IMR-90 (cell line): ENCODE results near the gene MAOA. TPM values are rescaled to one million over a fixed set of nuclear protein-coding genes. Genes with fewer than 3 reads are reported as not detected.

Source experiments
- ATAC-seq: fragments of 200-7000 bp; cut with Tn5 transposase; 2 replicates; pipeline ENCODE4 v1.9.1; 2020; ENCODE audit warnings: low read depth, mild to moderate bottlenecking, moderate library complexity
- BruUV-seq: library from RNA; stranded (reverse); fragments of 400-500 nt; replicated peaks from 2 replicates; lab custom pipeline; 2021; lab: Mats Ljungman, UMichigan
- CTCF ChIA-PET: fragments of 300-600 bp; formaldehyde crosslinking; extraction: SDS; loops from one replicate; lab custom pipeline; 2021; ENCODE audit warnings: antibody characterized with exemption; lab: Yijun Ruan, JAX
- POLR2A ChIA-PET: fragments of 300-600 bp; sonication (Branson Sonifier 250); formaldehyde crosslinking; loops from one replicate; lab custom pipeline; 2022; ENCODE audit warnings: antibody characterized with exemption; ENCODE audit not compliant: unreplicated experiment; lab: Charles Lee
- DNase-seq: peaks from one replicate; pipeline ENCODE4 v3.0.0; 2013
- H2AFZ ChIP-seq: replicated peaks from 2 replicates; pipeline ENCODE3; 2013; ENCODE audit warnings: low read length, mild to moderate bottlenecking; ENCODE audit not compliant: poor library complexity
- H2AK5ac ChIP-seq: 2 replicates; pipeline ENCODE4 v1.6.1; 2013; ENCODE audit warnings: low read depth, low read length, inconsistent platforms
- H2AK9ac ChIP-seq: replicated peaks from 2 replicates; pipeline ENCODE3; 2013; ENCODE audit warnings: mild to moderate bottlenecking, low read depth, low read length, moderate library complexity; ENCODE audit not compliant: poor library complexity
- H2BK120ac ChIP-seq: 2 replicates; pipeline ENCODE4 v1.6.1; 2013; ENCODE audit warnings: low read depth, low read length, inconsistent platforms
- H2BK15ac ChIP-seq: 3 replicates; pipeline ENCODE4 v1.6.1; 2013; ENCODE audit warnings: low read depth, low read length, inconsistent platforms
- H2BK20ac ChIP-seq: 2 replicates; pipeline ENCODE4 v1.6.1; 2013; ENCODE audit warnings: low read depth, mild to moderate bottlenecking, inconsistent platforms, low read length, moderate library complexity
- H2BK5ac ChIP-seq: 2 replicates; pipeline ENCODE4 v1.6.1; 2013; ENCODE audit warnings: mild to moderate bottlenecking, low read depth, low read length, inconsistent platforms; ENCODE audit not compliant: poor library complexity, severe bottlenecking
- H3K14ac ChIP-seq: replicated peaks from 2 replicates; pipeline ENCODE4 v1.6.1; 2013; ENCODE audit warnings: low read depth, low read length, inconsistent platforms
- H3K18ac ChIP-seq: 2 replicates; pipeline ENCODE4 v1.6.1; 2013; ENCODE audit warnings: low read depth, low read length, control low read depth
- H3K23ac ChIP-seq: 2 replicates; pipeline ENCODE4 v1.6.1; 2013; ENCODE audit warnings: low read depth, low read length, inconsistent platforms
- H3K27ac ChIP-seq: 2 replicates; pipeline ENCODE4 v1.5.1; 2013; ENCODE audit warnings: mild to moderate bottlenecking, control low read depth, low read length; ENCODE audit not compliant: insufficient read depth
- H3K27me3 ChIP-seq: 2 replicates; pipeline ENCODE4 v1.6.1; 2013; ENCODE audit warnings: low read length; ENCODE audit not compliant: control insufficient read depth, insufficient read depth
- H3K36me3 ChIP-seq: 2 replicates; pipeline ENCODE4 v1.6.1; 2013; ENCODE audit warnings: low read length, mixed read lengths; ENCODE audit not compliant: control insufficient read depth, insufficient read depth
- H3K4ac ChIP-seq: 2 replicates; pipeline ENCODE4 v1.6.1; 2013; ENCODE audit warnings: low read depth, low read length, inconsistent platforms
- H3K4me1 ChIP-seq: 2 replicates; pipeline ENCODE4 v1.6.1; 2013; ENCODE audit warnings: low read length, mixed read lengths; ENCODE audit not compliant: control insufficient read depth, insufficient read depth
- H3K4me2 ChIP-seq: 2 replicates; pipeline ENCODE4 v1.6.1; 2013; ENCODE audit warnings: low read depth, mild to moderate bottlenecking, control low read depth, low read length, moderate library complexity
- H3K4me3 ChIP-seq: 2 replicates; pipeline ENCODE4 v1.5.1; 2013; ENCODE audit warnings: low read depth, mild to moderate bottlenecking, control low read depth, low read length, moderate library complexity; ENCODE audit not compliant: insufficient read depth
- H3K56ac ChIP-seq: 2 replicates; pipeline ENCODE4 v1.6.1; 2013; ENCODE audit warnings: low read length, inconsistent platforms; ENCODE audit not compliant: insufficient read depth; ENCODE audit errors: extremely low read depth
- H3K79me1 ChIP-seq, 2 experiments: 2 replicates each; pipeline ENCODE4 v1.6.1; 2013; ENCODE audit warnings: low read length in 2 of 2, inconsistent platforms in 1 of 2, low read depth in 1 of 2
- H3K9ac ChIP-seq: 2 replicates; pipeline ENCODE4 v1.6.1; 2013; ENCODE audit warnings: low read depth, low read length, control low read depth
- H3K9me1 ChIP-seq: 2 replicates; pipeline ENCODE4 v1.6.1; 2013; ENCODE audit warnings: low read length, inconsistent platforms; ENCODE audit not compliant: insufficient read depth
- H3K9me3 ChIP-seq: 2 replicates; pipeline ENCODE4 v1.6.1; 2013; ENCODE audit warnings: low read length; ENCODE audit not compliant: control insufficient read depth, insufficient read depth
- H4K20me1 ChIP-seq: 2 replicates; pipeline ENCODE4 v1.6.1; 2013; ENCODE audit warnings: low read length, inconsistent platforms; ENCODE audit not compliant: insufficient read depth
- H4K5ac ChIP-seq: 2 replicates; pipeline ENCODE4 v1.6.1; 2013; ENCODE audit warnings: mild to moderate bottlenecking, low read depth, low read length, control low read depth
- H4K8ac ChIP-seq, 2 experiments: 2 replicates each; pipeline ENCODE4 v1.6.1; 2013; ENCODE audit warnings: low read depth in 2 of 2, low read length in 2 of 2, control low read depth in 1 of 2, inconsistent platforms in 1 of 2
- H4K91ac ChIP-seq: 2 replicates; pipeline ENCODE4 v1.6.1; 2013; ENCODE audit warnings: low read depth, low read length, inconsistent platforms; ENCODE audit not compliant: insufficient read depth
- CEBPB ChIP-seq: IDR thresholded peaks from 2 replicates; pipeline ENCODE4 v1.6.1; 2012; ENCODE audit warnings: low read depth, low read length, improper control_type of control experiment
- CHD1 ChIP-seq: IDR thresholded peaks from 2 replicates; pipeline ENCODE4 v1.6.1; 2012; ENCODE audit warnings: low read depth, low read length, improper control_type of control experiment
- WGBS, 2 experiments: methylation state at CpG; one replicate each; pipeline versions ENCODE4 v1.1.5 to v1.1.7; 2013; ENCODE audit warnings: missing lambda C conversion rate in 2 of 2; ENCODE audit not compliant: insufficient read length in 1 of 2; ENCODE audit errors: extremely low coverage in 2 of 2; 5-methylcytosine and 5-hydroxymethylcytosine counted together
- dilution Hi-C: fragments of 300-500 bp; cut with HindIII; formaldehyde crosslinking; loops from one replicate; pipeline ENCODE4 v1.14.3; 2018; ENCODE audit warnings: low sequenced_read_pairs; ENCODE audit not compliant: unreplicated experiment
- in situ Hi-C: fragments of 300-500 bp; cut with MboI; formaldehyde crosslinking; loops from 3 replicates; pipeline ENCODE4 v1.14.3; 2019; ENCODE audit warnings: low sequenced_read_pairs, inconsistent platforms, mixed read lengths
- intact Hi-C: fragments of 100-400 bp; cut with micrococcal nuclease; formaldehyde crosslinking; loops from 2 replicates; pipeline ENCODE4 v1.10.0; 2022
- polyA plus RNA-seq, 3 experiments: library from polyadenylated mRNA; depleted of rRNA; stranded (reverse); fragments of >200 nt; gene quantifications; 2 replicates each; pipeline ENCODE4 v1.2.3, GENCODE V29; 2012; ENCODE audit warnings: low replicate concordance in 1 of 3
- total RNA-seq: library from RNA; depleted of rRNA; stranded (reverse); fragments of >200 nt; gene quantifications from 2 replicates; pipeline ENCODE4 v1.2.3, GENCODE V29; 2012

MAOA gene
- total and polyA plus RNA-seq, 2 of the 4 experiments (the other 2 are of a cell fraction): 0.14 to 0.36 TPM

DNA sequence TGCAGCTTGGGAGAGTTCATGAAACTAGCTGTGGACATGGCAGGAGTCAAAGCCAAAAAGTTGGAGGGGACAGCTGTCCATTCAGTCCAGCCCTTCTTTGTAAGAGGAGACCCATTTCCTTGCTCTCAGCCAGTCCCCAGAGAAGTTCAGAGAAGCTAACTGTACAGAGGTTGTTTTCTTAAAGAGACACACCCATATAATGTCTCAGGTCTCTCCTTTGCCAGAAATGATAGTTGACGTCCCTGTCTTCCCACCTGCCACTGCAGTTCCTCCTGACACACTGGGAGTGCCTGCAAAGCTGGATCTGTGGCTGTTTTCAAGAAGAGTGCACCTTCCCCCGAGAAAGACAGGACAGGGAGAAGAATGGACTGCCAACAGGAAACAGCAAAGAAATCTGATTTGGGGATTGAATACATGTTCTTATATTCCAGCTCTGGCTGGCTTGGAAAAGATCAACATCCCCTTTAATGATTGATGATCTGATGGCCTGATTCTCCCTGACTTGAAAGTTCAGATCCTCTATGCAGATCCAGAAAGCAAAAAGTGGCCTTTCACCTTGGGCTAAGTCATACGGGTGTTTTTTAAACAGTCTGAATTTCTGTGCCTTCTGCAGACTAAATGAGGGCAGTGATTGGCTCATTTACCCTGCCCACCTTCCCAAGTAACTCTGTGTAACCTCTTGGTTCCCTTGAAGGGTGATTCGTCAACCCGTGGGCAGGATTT lies 87.2 kb downstream of the MAOA start:
- ChIA-PET CTCF (no interaction called here), POLR2A (no interaction called here)
- H3K27me3 ChIP-seq: peaks cover 4% of the 10 kb centered on the region
- no peak overlapping the region for H3K14ac ChIP-seq
- dilution Hi-C loops (no loop called here), in situ Hi-C loops (no loop called here), intact Hi-C loops (no loop called here)
- no CpG with 5 or more reads among the region's 5 CpGs for WGBS, 2 experiments
- no peak overlapping the region for H4K91ac ChIP-seq
- no peak overlapping the region for H2AFZ ChIP-seq
- no peak for DNase-seq
- H2AK5ac ChIP-seq: no peak overlapping the region
- no peak overlapping the region for H3K4me3 ChIP-seq
- no peaks in the 10 kb centered on the region for H3K9me1 ChIP-seq
- H3K4me1 ChIP-seq: no peaks in the 10 kb centered on the region
- no peak for ATAC-seq
- H2BK20ac ChIP-seq: no peak overlapping the region
- H2BK5ac ChIP-seq: no peak overlapping the region
- H4K8ac ChIP-seq: no peak overlapping the region
- H3K56ac ChIP-seq: no peak overlapping the region
- no peaks in the 10 kb centered on the region for H3K79me1 ChIP-seq
- H3K18ac ChIP-seq: no peak overlapping the region
- no TSS peak for BruUV-seq
- H3K9ac ChIP-seq: no peak overlapping the region
- no peak overlapping the region for H4K5ac ChIP-seq
- H3K27ac ChIP-seq: no peak overlapping the region
- no peak overlapping the region for H2BK120ac ChIP-seq
- no peaks in the 10 kb centered on the region for H3K36me3 ChIP-seq
- H3K9me3 ChIP-seq: no peaks in the 10 kb centered on the region
- no peak overlapping the region for H2AK9ac ChIP-seq
- no peaks in the 10 kb centered on the region for H4K20me1 ChIP-seq
- no peak for TF ChIP-seq CEBPB
- TF ChIP-seq CHD1: no peak
- no peak overlapping the region for H2BK15ac ChIP-seq
- H3K4ac ChIP-seq: no peak overlapping the region
- no peak overlapping the region for H3K23ac ChIP-seq
- H3K4me2 ChIP-seq: no peak overlapping the region
